Body of pancreas (tissue), 4 donors: Measurements from ENCODE around the gene CXorf66.

Experiments used
- CTCF ChIP-seq, 7 experiments: fragments of 450-650 bp in 4 of 7; fragments of 200-600 bp in 3 of 7; sonication (generic) in 3 of 7; IDR thresholded peaks; one replicate each; pipeline ENCODE4 v1.5.1; 2016 to 2019; ENCODE audit warnings: antibody characterized with exemption in 7 of 7
- POLR2A ChIP-seq, 3 donors: fragments of 450-650 bp; IDR thresholded peaks; one replicate each; pipeline ENCODE4 v1.6.1; 2016; ENCODE audit warnings: antibody characterized with exemption in 3 of 3, mild to moderate bottlenecking in 2 of 3

GRCh38 chrX:139924696-139925095, 40.6 kb downstream of the CXorf66 start:
- TF ChIP-seq CTCF (IDR thresholded peaks at IDR 0.05) (no peak), POLR2A (IDR thresholded peaks at IDR 0.05) (no peak)
